ENCODE data around the gene SLX4. TPM values are rescaled to one million over a fixed set of nuclear protein-coding genes. Genes with fewer than 3 reads are reported as not detected.

Gene SLX4
- total and polyA plus RNA-seq, 9 of the 15 experiments (the other 6 are each of a cell fraction or from before 2014, with no cell fraction given), result 0.29 to 7.9 (median 3.8) TPM

DNA sequence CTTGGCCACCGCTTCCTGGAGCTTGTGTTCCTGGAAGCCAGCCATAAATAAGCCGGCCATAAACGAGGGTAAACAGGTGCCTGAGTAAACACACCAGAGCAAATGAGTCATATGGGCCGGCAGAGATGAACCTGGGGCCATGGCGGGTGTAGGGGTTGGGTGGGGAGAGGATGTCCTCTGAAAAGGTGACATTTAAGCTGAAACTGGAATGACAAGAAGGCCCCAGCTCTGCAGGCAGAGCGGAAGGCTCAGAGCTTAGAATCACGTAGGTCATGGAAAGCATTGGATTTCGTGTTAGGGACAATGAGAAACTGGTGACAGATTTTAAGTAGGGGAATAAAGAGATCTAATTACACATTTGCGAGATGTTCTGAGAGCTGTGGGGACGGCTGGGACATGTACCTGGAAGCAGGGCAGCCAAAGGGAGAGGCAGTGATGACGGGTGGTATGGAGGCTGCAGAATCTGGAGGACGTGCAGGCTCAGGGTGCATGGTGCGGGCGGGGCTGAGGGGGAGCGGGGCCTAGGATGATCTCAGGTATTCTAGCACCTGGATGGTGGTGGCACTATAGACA lies 35.0 kb upstream of the SLX4 start:
- 33% methylated on average over 15 of the region's 15 CpGs for WGBS (ENCODE audit: insufficient coverage, low coverage, missing lambda C conversion rate)
- H3K9me3 ChIP-seq (replicated peaks; ENCODE audit: control insufficient read depth, insufficient read depth, low read depth, low read length), result no peaks in the 10 kb centered on the region
- intact Hi-C loops (cut with micrococcal nuclease) (loop anchor here (5.0 kb wide), 1 partner anchor 119 kb away; no protein-coding TSS in a partner anchor), in situ Hi-C loops (cut with MboI) (no loop called here)
- H3K4me1 ChIP-seq (replicated peaks in 1 of 2; ENCODE audit: control insufficient read depth in 2 of 2, insufficient read depth in 2 of 2, low read length in 2 of 2), result peaks cover 33 to 40% of the 10 kb centered on the region in 2 experiments
- H2AFZ ChIP-seq (ENCODE audit: low read depth, low read length), result peak overlapping the region; percentile 61; the same call in 1 of the 2 replicates
- peak overlapping the region; percentile 44 for H3K4me2 ChIP-seq (ENCODE audit: insufficient read depth, low read length)
- ChIA-PET CTCF (ENCODE audit: low intra/inter-chr PET ratio) (no interaction called here), POLR2A (interaction anchor here (0.6 to 1.6 kb wide), 3 partner anchors 9 to 391 kb away, joined by 3 to 5 read pairs (median 3); no protein-coding TSS in a partner anchor)
- peak overlapping the region in 1 of 2 experiments; percentile 80; a peak in 2 of 4 replicates for H3K9ac ChIP-seq (ENCODE audit: insufficient read depth in 1 of 2, low read depth in 2 of 2, low read length in 2 of 2)
- no peaks in the 10 kb centered on the region for H4K20me1 ChIP-seq (replicated peaks; ENCODE audit: control insufficient read depth, insufficient read depth, low read length)
- no peaks in the 10 kb centered on the region for H3K79me2 ChIP-seq (ENCODE audit: control insufficient read depth, insufficient read depth, low read length)
- BruUV-seq (replicated peaks), result no TSS peak
- no peaks in the 10 kb centered on the region for H3K9me1 ChIP-seq (ENCODE audit: control insufficient read depth, insufficient read depth, low read length)
- H3K36me3 ChIP-seq (ENCODE audit: control insufficient read depth, insufficient read depth, low read length), result no peaks in the 10 kb centered on the region; the same call in 2 of the 3 replicates
- H3K4me3 ChIP-seq, result no peak overlapping the region
- no peak overlapping the region; the same call in 2 of the 3 replicates for H3K27ac ChIP-seq (ENCODE audit: extremely low read depth, low read depth, low read length)
- peak; percentile 67 for ATAC-seq
- FAIRE-seq, result peak; percentile 79
- DNase-seq (ENCODE audit: extremely low read depth in 1 of 4, low spot score in 3 of 4), result peak; percentile 52 to 81 (median 64)
- no peaks in the 10 kb centered on the region for H3K27me3 ChIP-seq (ENCODE audit: control insufficient read depth in 2 of 2, insufficient read depth in 2 of 2, low read length in 2 of 2)
- TF ChIP-seq CTBP1 (IDR thresholded peaks at IDR 0.05; ENCODE audit: borderline replicate concordance), result peak; percentile 22; the same call in 1 of the 2 replicates
- TF ChIP-seq, protein P1, sequence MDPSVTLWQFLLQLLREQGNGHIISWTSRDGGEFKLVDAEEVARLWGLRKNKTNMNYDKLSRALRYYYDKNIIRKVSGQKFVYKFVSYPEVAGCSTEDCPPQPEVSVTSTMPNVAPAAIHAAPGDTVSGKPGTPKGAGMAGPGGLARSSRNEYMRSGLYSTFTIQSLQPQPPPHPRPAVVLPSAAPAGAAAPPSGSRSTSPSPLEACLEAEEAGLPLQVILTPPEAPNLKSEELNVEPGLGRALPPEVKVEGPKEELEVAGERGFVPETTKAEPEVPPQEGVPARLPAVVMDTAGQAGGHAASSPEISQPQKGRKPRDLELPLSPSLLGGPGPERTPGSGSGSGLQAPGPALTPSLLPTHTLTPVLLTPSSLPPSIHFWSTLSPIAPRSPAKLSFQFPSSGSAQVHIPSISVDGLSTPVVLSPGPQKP (CRISPR knock-in tag; IDR thresholded peaks at IDR 0.05), result no peak
- no peak for TF ChIP-seq ZNF609 (CRISPR knock-in tag; IDR thresholded peaks at IDR 0.05; ENCODE audit: borderline replicate concordance)
- TF ChIP-seq, protein P2, sequence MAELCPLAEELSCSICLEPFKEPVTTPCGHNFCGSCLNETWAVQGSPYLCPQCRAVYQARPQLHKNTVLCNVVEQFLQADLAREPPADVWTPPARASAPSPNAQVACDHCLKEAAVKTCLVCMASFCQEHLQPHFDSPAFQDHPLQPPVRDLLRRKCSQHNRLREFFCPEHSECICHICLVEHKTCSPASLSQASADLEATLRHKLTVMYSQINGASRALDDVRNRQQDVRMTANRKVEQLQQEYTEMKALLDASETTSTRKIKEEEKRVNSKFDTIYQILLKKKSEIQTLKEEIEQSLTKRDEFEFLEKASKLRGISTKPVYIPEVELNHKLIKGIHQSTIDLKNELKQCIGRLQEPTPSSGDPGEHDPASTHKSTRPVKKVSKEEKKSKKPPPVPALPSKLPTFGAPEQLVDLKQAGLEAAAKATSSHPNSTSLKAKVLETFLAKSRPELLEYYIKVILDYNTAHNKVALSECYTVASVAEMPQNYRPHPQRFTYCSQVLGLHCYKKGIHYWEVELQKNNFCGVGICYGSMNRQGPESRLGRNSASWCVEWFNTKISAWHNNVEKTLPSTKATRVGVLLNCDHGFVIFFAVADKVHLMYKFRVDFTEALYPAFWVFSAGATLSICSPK (IDR thresholded peaks at IDR 0.05; ENCODE audit: borderline replicate concordance), result no peak
- TF ChIP-seq SMARCC2 (IDR thresholded peaks at IDR 0.05; ENCODE audit: low read depth), result 0 out of 2 replicates have a peak, but pooled peaks have one; percentile 46
- peak; percentile 59 for TF ChIP-seq TCF3 (CRISPR knock-in tag; IDR thresholded peaks at IDR 0.05)
- TF ChIP-seq MED1 (CRISPR knock-in tag; IDR thresholded peaks at IDR 0.05; ENCODE audit: borderline replicate concordance), result no peak
- TF ChIP-seq DPF2 (IDR thresholded peaks at IDR 0.05), result peak; percentile 78
- TF ChIP-seq YY1 (IDR thresholded peaks at IDR 0.05; ENCODE audit: borderline replicate concordance in 1 of 3, control insufficient read depth in 1 of 3, extremely low read depth in 1 of 3, insufficient read depth in 3 of 3, insufficient read length in 1 of 3, insufficient replicate concordance in 2 of 3, low read depth in 1 of 3, low read length in 2 of 3), result peak in 1 of 3 experiments; percentile 64
- peak; percentile 51 for TF ChIP-seq CBFA2T3 (IDR thresholded peaks at IDR 0.05)
- 0 out of 2 replicates have a peak, but pooled peaks have one; percentile 9 for TF ChIP-seq TAL1 (IDR thresholded peaks at IDR 0.05)
- TF ChIP-seq NFIC (IDR thresholded peaks at IDR 0.05), result peak; percentile 84
- TF ChIP-seq EHMT2 (IDR thresholded peaks at IDR 0.05), result no peak
- TF ChIP-seq MTA1 (IDR thresholded peaks at IDR 0.05; ENCODE audit: borderline replicate concordance), result 0 out of 2 replicates have a peak, but pooled peaks have one; percentile 15
- peak; percentile 79 for TF ChIP-seq ARID1B (IDR thresholded peaks at IDR 0.05)
